Gastrocnemius medialis (tissue), 4 donors: ENCODE measurements around the gene CD276.

Experiments used
- CTCF ChIP-seq, 5 experiments: fragments of 450-650 bp in 3 of 5; fragments of 200-600 bp in 2 of 5; sonication (generic) in 2 of 5; IDR thresholded peaks in 4 of 5; conservative IDR thresholded peaks in 1 of 5; 1 replicate in 4 of 5; 2 replicates in 1 of 5; pipeline ENCODE4 v1.5.1; 2016 to 2019; ENCODE audit warnings: antibody characterized with exemption in 5 of 5, mild to moderate bottlenecking in 3 of 5, moderate library complexity in 3 of 5
- POLR2A ChIP-seq, 2 donors: fragments of 450-650 bp; IDR thresholded peaks; one replicate each; pipeline ENCODE4 v1.6.1; 2017; ENCODE audit warnings: antibody characterized with exemption in 2 of 2, mild to moderate bottlenecking in 2 of 2, moderate library complexity in 2 of 2

- TF ChIP-seq CTCF (IDR thresholded peaks at IDR 0.05 in 4 of 5, conservative IDR thresholded peaks at IDR 0.05 in 1 of 5) (no peak), POLR2A (IDR thresholded peaks at IDR 0.05) (no peak)
These were observed 32.2 kb downstream of the CD276 start for GRCh38 chr15:73716417-73716816.
